CD8-positive, alpha-beta memory T cell (primary cell): ENCODE data around the gene GRHL3. TPM values are rescaled to one million over a fixed set of nuclear protein-coding genes. Genes with fewer than 3 reads are reported as not detected.

Experiments
- CTCF ChIA-PET: fragments of 350-600 bp; sonication (Branson Sonifier 250); formaldehyde crosslinking; loops from one replicate; lab custom pipeline; 2021; ENCODE audit warnings: antibody characterized with exemption; lab: Charles Lee
- POLR2A ChIA-PET: fragments of 350-600 bp; sonication (Branson Sonifier 250); formaldehyde crosslinking; loops from one replicate; lab custom pipeline; 2021; ENCODE audit warnings: antibody characterized with exemption; lab: Charles Lee
- DNase-seq, 5 donors: peaks; one replicate each; pipeline versions ENCODE4 v3.0.0 to v3.0.0-alpha.2; 2020 to 2022; ENCODE audit warnings: mixed read lengths in 1 of 5
- H3K27ac ChIP-seq: one replicate; pipeline ENCODE4 v1.7.0; 2013; ENCODE audit warnings: low read depth, mild to moderate bottlenecking, low read length, moderate library complexity
- H3K27me3 ChIP-seq: 2 replicates; pipeline ENCODE4 v1.7.0; 2013; ENCODE audit warnings: low read length, mild to moderate bottlenecking; ENCODE audit not compliant: insufficient read depth, poor library complexity, severe bottlenecking
- H3K36me3 ChIP-seq: 2 replicates; pipeline ENCODE4 v1.7.0; 2013; ENCODE audit warnings: mild to moderate bottlenecking, low read length, moderate library complexity; ENCODE audit not compliant: insufficient read depth
- H3K4me1 ChIP-seq: 2 replicates; pipeline ENCODE4 v1.7.0; 2013; ENCODE audit warnings: mild to moderate bottlenecking, low read length, moderate library complexity; ENCODE audit not compliant: insufficient read depth
- H3K4me3 ChIP-seq: 2 replicates; pipeline ENCODE4 v1.7.0; 2013; ENCODE audit warnings: mild to moderate bottlenecking, low read length
- H3K9me3 ChIP-seq: 2 replicates; pipeline ENCODE4 v1.7.0; 2013; ENCODE audit warnings: mild to moderate bottlenecking, low read length
- H3K27ac Mint-ChIP-seq, 8 donors: one replicate each; pipeline ENCODE4 v1.8.0; 2020 to 2021; ENCODE audit warnings: mixed read lengths in 8 of 8, mild to moderate bottlenecking in 6 of 8, inconsistent platforms in 3 of 8, moderate library complexity in 3 of 8
- H3K27me3 Mint-ChIP-seq, 2 donors: one replicate each; pipeline ENCODE4 v1.8.0; 2020 to 2021; ENCODE audit warnings: mixed read lengths in 2 of 2, mild to moderate bottlenecking in 1 of 2, moderate library complexity in 1 of 2
- H3K36me3 Mint-ChIP-seq, 3 donors: one replicate each; pipeline ENCODE4 v1.8.0; 2020 to 2021; ENCODE audit warnings: mixed read lengths in 3 of 3, inconsistent platforms in 1 of 3, mild to moderate bottlenecking in 1 of 3
- H3K4me1 Mint-ChIP-seq, 3 donors: one replicate each; pipeline ENCODE4 v1.8.0; 2020 to 2021; ENCODE audit warnings: mixed read lengths in 3 of 3, inconsistent platforms in 1 of 3, mild to moderate bottlenecking in 1 of 3
- H3K4me3 Mint-ChIP-seq, 7 donors: one replicate each; pipeline ENCODE4 v1.8.0; 2020 to 2021; ENCODE audit warnings: mixed read lengths in 7 of 7, mild to moderate bottlenecking in 6 of 7, moderate library complexity in 4 of 7, inconsistent platforms in 2 of 7
- H3K9me3 Mint-ChIP-seq, 5 donors: one replicate each; pipeline ENCODE4 v1.8.0; 2020 to 2022; ENCODE audit warnings: mixed read lengths in 5 of 5, mild to moderate bottlenecking in 3 of 5, moderate library complexity in 2 of 5, inconsistent platforms in 1 of 5
- polyA plus RNA-seq: library from polyadenylated mRNA; unstranded; fragments of 300-500 nt; fragmentation: Illumina TruSeq; gene quantifications from one replicate; pipeline ENCODE4 v1.2.3, GENCODE V29; 2021
- total RNA-seq, 2 experiments: library from RNA; stranded (reverse); gene quantifications; one replicate each; pipeline ENCODE4 v1.2.3, GENCODE V29; 2021

The GRHL3 gene
- total and polyA plus RNA-seq, 3 experiments from 2014 or later = 0.13 to 0.29 TPM; not detected in 1

GRCh38 chr1:24362982-24363614 lies 43.9 kb downstream of the GRHL3 start:
- no peaks in the 10 kb centered on the region for H3K27me3 Mint-ChIP-seq
- no peak overlapping the region for H3K4me3 Mint-ChIP-seq
- Histone ChIP-seq H3K27ac (no peak overlapping the region), H3K4me1 (no peaks in the 10 kb centered on the region), H3K27me3 (no peaks in the 10 kb centered on the region), H3K4me3 (no peak overlapping the region), H3K9me3 (no peaks in the 10 kb centered on the region), H3K36me3 (no peaks in the 10 kb centered on the region)
- no peak for DNase-seq
- H3K27ac Mint-ChIP-seq = no peak overlapping the region
- ChIA-PET CTCF (interaction anchor here (0.8 kb wide), 1 partner anchor 10 kb away, joined by 3 read pairs; no protein-coding TSS in a partner anchor), POLR2A (no interaction called here)
- no peaks in the 10 kb centered on the region for H3K4me1 Mint-ChIP-seq
- H3K9me3 Mint-ChIP-seq = no peaks in the 10 kb centered on the region
- H3K36me3 Mint-ChIP-seq = peaks cover 0 to 15% (median 0%) of the 10 kb centered on the region in 3 donors

GRCh38 chr1:24363994-24364393 lies 44.8 kb downstream of the GRHL3 start:
- Histone ChIP-seq H3K27ac (no peak overlapping the region), H3K36me3 (no peaks in the 10 kb centered on the region), H3K9me3 (no peaks in the 10 kb centered on the region), H3K27me3 (no peaks in the 10 kb centered on the region), H3K4me1 (no peaks in the 10 kb centered on the region), H3K4me3 (no peak overlapping the region)
- ChIA-PET POLR2A (no interaction called here), CTCF (no interaction called here)
- Mint-ChIP-seq H3K9me3 (no peaks in the 10 kb centered on the region), H3K4me3 (no peak overlapping the region), H3K36me3 (peaks cover 0 to 11% (median 0%) of the 10 kb centered on the region in 3 donors), H3K27ac (no peak overlapping the region), H3K27me3 (no peaks in the 10 kb centered on the region), H3K4me1 (no peaks in the 10 kb centered on the region)
- DNase-seq = no peak

GRCh38 chr1:24364605-24364974 lies 45.4 kb downstream of the GRHL3 start:
- H3K9me3 ChIP-seq = no peaks in the 10 kb centered on the region
- H3K36me3 Mint-ChIP-seq = peaks cover 0 to 11% (median 1%) of the 10 kb centered on the region in 3 donors
- ChIA-PET POLR2A (no interaction called here), CTCF (no interaction called here)
- no peaks in the 10 kb centered on the region for H3K36me3 ChIP-seq
- H3K9me3 Mint-ChIP-seq = no peaks in the 10 kb centered on the region
- no peak overlapping the region for H3K27ac Mint-ChIP-seq
- no peaks in the 10 kb centered on the region for H3K27me3 Mint-ChIP-seq
- no peak overlapping the region for H3K27ac ChIP-seq
- no peaks in the 10 kb centered on the region for H3K4me1 ChIP-seq
- no peaks in the 10 kb centered on the region for H3K4me1 Mint-ChIP-seq
- DNase-seq = no peak
- H3K27me3 ChIP-seq = no peaks in the 10 kb centered on the region
- H3K4me3 ChIP-seq = no peak overlapping the region
- no peak overlapping the region for H3K4me3 Mint-ChIP-seq

GRCh38 chr1:24364975-24365678 lies 46.0 kb downstream of the GRHL3 start:
- no peak for DNase-seq
- Histone ChIP-seq H3K27ac (no peak overlapping the region), H3K4me3 (no peak overlapping the region), H3K27me3 (no peaks in the 10 kb centered on the region), H3K36me3 (no peaks in the 10 kb centered on the region), H3K4me1 (no peaks in the 10 kb centered on the region), H3K9me3 (no peaks in the 10 kb centered on the region)
- Mint-ChIP-seq H3K27me3 (no peaks in the 10 kb centered on the region), H3K36me3 (peaks cover 0 to 14% (median 5%) of the 10 kb centered on the region in 3 donors), H3K9me3 (no peaks in the 10 kb centered on the region), H3K27ac (no peak overlapping the region), H3K4me3 (no peak overlapping the region), H3K4me1 (no peaks in the 10 kb centered on the region)
- ChIA-PET POLR2A (no interaction called here), CTCF (no interaction called here)

- Mint-ChIP-seq H3K4me1 (no peaks in the 10 kb centered on the region), H3K9me3 (no peaks in the 10 kb centered on the region), H3K27me3 (no peaks in the 10 kb centered on the region), H3K27ac (no peak overlapping the region), H3K4me3 (no peak overlapping the region), H3K36me3 (peaks cover 0 to 9% (median 7%) of the 10 kb centered on the region in 3 donors)
- no peaks in the 10 kb centered on the region for H3K27me3 ChIP-seq
- no peaks in the 10 kb centered on the region for H3K9me3 ChIP-seq
- no peak overlapping the region for H3K27ac ChIP-seq
- ChIA-PET POLR2A (no interaction called here), CTCF (interaction anchor here (1.2 to 1.6 kb wide), 2 partner anchors 11 to 17 kb away, joined by 3 read pairs; no protein-coding TSS in a partner anchor)
- H3K4me3 ChIP-seq = no peak overlapping the region
- no peak for DNase-seq
- H3K4me1 ChIP-seq = no peaks in the 10 kb centered on the region
- no peaks in the 10 kb centered on the region for H3K36me3 ChIP-seq
Measured at GRCh38 chr1:24366707-24367106, 47.5 kb downstream of the GRHL3 start.

- H3K27ac Mint-ChIP-seq = no peak overlapping the region
- no peak overlapping the region for H3K27ac ChIP-seq
- H3K27me3 ChIP-seq = no peaks in the 10 kb centered on the region
- no peaks in the 10 kb centered on the region for H3K4me1 ChIP-seq
- no peak overlapping the region for H3K4me3 ChIP-seq
- H3K9me3 Mint-ChIP-seq = no peaks in the 10 kb centered on the region
- DNase-seq = no peak
- ChIA-PET POLR2A (no interaction called here), CTCF (no interaction called here)
- H3K36me3 Mint-ChIP-seq = peaks cover 0 to 9% (median 8%) of the 10 kb centered on the region in 3 donors
- no peak overlapping the region for H3K4me3 Mint-ChIP-seq
- H3K27me3 Mint-ChIP-seq = no peaks in the 10 kb centered on the region
- no peaks in the 10 kb centered on the region for H3K4me1 Mint-ChIP-seq
- H3K36me3 ChIP-seq = no peaks in the 10 kb centered on the region
- no peaks in the 10 kb centered on the region for H3K9me3 ChIP-seq
Measured at GRCh38 chr1:24369199-24369598, 50.0 kb downstream of the GRHL3 start.

GRCh38 chr1:24369801-24370200 lies 50.6 kb downstream of the GRHL3 start:
- Histone ChIP-seq H3K36me3 (no peaks in the 10 kb centered on the region), H3K27ac (no peak overlapping the region), H3K27me3 (no peaks in the 10 kb centered on the region), H3K4me1 (no peaks in the 10 kb centered on the region), H3K9me3 (no peaks in the 10 kb centered on the region), H3K4me3 (no peak overlapping the region)
- Mint-ChIP-seq H3K27ac (no peak overlapping the region), H3K27me3 (no peaks in the 10 kb centered on the region), H3K4me3 (no peak overlapping the region), H3K4me1 (no peaks in the 10 kb centered on the region), H3K9me3 (no peaks in the 10 kb centered on the region), H3K36me3 (peaks cover 0 to 9% (median 8%) of the 10 kb centered on the region in 3 donors)
- no peak for DNase-seq
- POLR2A ChIA-PET = no interaction called here
- CTCF ChIA-PET = no interaction called here

GRCh38 chr1:24373044-24373443 lies 53.9 kb downstream of the GRHL3 start:
- H3K36me3 ChIP-seq = no peaks in the 10 kb centered on the region
- no peaks in the 10 kb centered on the region for H3K9me3 Mint-ChIP-seq
- ChIA-PET CTCF (interaction anchor here (0.8 to 1.6 kb wide), 2 partner anchors 10 to 173 kb away, joined by 3 read pairs; no protein-coding TSS in a partner anchor), POLR2A (no interaction called here)
- no peaks in the 10 kb centered on the region for H3K4me1 ChIP-seq
- no peak overlapping the region for H3K27ac Mint-ChIP-seq
- no peaks in the 10 kb centered on the region for H3K27me3 ChIP-seq
- H3K36me3 Mint-ChIP-seq = peaks cover 0 to 16% (median 10%) of the 10 kb centered on the region in 3 donors
- no peaks in the 10 kb centered on the region for H3K4me1 Mint-ChIP-seq
- no peak for DNase-seq
- no peak overlapping the region for H3K4me3 ChIP-seq
- no peak overlapping the region for H3K4me3 Mint-ChIP-seq
- H3K9me3 ChIP-seq = no peaks in the 10 kb centered on the region
- no peak overlapping the region for H3K27ac ChIP-seq
- no peaks in the 10 kb centered on the region for H3K27me3 Mint-ChIP-seq
